Eye (tissue), 1 donor: ENCODE results near the gene AKT1.

Experiments used
- DNase-seq: peaks from one replicate; pipeline ENCODE4 v3.0.0-alpha.2; 2015

Gene AKT1

DNA sequence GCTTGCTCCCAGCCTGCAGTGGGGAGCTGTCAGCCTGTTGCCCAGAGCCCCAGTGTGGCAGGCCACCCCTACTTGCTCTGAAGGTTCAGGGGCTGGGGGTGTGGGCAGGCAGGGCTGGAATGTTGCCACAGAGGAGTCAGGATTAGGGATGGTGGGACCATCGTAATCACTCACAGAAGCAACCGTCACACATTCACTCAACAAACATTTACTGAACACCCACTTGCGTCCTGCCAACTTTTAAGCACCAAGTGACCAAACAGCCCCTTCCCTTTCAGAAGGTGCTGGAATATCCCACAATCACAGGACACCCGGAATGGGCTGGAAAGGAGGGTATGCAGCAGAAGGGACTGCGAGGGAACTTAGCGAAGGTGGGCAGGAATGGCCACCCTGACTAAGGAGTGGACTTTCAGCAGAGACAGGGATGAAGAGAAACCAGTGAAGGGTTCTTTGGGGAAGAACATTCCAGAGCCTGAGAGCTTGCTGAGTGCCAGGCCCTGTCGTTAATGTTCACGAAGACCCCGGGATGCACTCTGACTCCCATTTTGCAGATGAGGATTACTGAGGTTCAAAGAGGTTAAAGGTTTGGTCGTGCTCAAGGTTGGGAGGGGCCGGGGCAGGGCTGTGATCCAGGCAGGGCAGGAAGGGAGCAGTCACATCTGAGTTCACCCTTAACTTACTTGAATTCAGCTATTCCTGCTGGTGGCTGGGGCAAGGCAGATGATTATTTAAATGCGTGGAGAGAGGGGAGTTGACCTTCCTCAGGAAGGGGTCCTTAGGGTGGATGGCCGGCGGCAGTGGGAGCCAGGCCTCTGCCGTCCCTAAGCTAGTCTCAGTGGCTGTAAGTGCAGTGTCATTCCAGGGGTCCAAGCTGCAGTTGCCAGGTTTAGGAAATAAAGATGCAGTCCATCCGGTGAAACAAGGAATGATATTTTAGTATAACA, 3.0 kb upstream of the AKT1 start:
- no peak for DNase-seq

DNA sequence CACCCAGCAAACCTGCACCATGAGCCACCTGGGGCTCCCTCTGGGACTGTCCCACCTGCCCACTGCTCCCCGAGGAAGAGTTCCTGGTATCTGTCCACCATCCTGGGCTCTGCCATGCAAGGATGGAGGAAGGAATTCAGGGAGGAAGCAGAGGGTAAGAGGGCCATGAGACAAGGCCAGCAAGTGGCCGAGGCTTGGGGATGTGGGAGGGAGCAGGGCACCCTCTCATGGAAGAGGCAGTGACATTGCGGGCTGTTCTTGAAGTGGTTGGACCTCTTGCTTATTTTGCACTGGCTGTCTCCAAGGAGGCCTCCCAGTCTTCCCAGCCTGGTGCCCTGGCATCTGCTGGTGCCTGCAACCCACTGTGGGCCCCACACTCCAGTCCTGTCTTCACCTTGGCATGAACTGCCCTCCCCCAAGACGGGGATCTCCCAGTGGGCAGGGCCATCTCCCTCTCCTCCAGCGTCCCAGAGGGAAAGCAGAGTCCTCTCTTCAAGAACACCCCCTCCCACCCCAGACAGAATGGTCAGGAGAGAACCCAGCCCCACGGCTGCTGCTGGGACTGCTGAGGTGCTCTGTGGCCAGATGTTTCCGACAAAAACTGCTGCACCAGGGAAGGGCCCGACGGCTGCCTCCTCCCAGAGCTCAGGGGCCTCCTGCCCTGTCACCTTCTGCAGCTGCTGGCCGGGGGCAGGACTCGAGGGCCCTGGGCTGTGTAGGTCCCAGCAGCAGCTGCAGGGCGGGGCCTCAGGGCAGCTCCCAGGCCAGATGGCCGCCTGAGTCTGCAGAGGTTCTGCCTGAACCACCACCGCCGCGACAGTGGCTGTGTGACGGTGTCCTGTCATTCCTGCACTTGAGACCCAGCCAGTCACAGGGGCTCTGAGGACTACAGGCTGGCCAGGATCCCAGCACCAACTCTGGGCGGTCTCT, 1.8 kb upstream of the AKT1 start:
- peak; percentile 46 for DNase-seq

DNA sequence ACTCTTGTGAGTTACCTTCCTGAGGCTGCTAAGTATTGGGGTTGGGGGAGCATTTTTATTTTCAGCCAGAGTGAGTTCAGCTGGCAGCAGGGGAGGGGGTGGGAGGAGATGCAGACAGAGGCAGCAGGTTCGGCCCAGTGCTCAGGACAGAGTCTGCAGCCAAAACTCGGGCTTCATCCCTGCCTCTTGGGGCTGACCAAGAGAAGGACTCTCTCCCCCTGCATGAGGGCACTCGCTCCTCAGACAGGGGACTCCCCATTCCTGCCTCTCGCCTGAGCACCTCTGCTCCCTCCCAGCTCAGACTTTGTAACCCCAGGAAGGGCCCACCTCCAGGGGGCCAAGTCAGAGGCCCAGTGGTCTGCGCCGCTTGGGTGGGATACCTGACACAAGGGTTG, 1.1 kb upstream of the AKT1 start:
- no peak for DNase-seq

DNA sequence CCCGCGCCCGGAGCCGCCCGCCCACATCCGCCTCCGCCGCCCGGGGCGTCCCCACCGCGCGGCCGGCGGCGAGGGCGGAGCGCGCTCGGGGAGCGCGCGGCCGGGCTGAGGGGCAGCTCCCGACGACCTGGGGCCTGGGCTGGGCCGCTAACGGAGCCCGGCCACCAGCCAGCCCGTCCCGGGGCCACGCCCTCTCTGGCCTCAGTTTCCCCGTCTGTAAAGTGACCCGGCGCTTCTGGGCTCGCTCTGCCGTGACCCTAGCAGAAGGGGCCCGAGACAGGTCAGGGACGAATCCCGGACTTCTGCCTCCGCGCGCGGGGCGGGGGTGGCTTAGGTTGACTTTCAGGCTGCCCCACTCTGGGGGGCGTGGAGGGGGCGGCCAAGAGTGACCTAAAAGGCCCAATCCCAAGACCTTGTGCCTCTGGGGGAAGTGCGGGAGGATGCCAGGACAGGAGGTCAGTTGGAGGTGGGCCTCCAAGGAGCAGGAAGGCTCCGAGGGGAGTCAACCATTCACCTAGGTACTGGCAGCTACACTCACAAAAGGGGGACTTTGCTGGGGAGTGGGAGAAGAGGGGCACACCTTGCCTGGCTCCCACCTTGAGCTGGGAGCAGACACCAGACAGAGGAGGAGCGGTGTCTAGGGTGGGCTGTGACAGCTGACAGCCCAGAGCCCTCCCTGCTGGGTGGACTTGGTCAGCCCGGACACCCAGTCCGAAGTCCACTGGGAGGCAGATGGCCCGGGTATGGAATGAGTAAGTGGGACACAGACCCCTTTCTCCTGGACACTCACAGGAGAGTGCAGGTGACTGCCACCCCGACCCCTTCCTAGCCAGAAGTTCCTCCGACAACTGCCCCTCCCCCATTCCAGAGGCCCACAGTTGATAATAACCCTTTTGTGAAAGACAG, 486 bp upstream of the AKT1 start:
- peak; percentile 67 for DNase-seq

- DNase-seq, result peak; percentile 57
Measured at GRCh38 chr14:104794631-104794992, 936 bp downstream of the AKT1 start.

- DNase-seq, result peak; percentile 72
Measured at GRCh38 chr14:104794099-104794498, 1.4 kb downstream of the AKT1 start.

GRCh38 chr14:104793703-104793959, 1.9 kb downstream of the AKT1 start:
- no peak for DNase-seq

DNA sequence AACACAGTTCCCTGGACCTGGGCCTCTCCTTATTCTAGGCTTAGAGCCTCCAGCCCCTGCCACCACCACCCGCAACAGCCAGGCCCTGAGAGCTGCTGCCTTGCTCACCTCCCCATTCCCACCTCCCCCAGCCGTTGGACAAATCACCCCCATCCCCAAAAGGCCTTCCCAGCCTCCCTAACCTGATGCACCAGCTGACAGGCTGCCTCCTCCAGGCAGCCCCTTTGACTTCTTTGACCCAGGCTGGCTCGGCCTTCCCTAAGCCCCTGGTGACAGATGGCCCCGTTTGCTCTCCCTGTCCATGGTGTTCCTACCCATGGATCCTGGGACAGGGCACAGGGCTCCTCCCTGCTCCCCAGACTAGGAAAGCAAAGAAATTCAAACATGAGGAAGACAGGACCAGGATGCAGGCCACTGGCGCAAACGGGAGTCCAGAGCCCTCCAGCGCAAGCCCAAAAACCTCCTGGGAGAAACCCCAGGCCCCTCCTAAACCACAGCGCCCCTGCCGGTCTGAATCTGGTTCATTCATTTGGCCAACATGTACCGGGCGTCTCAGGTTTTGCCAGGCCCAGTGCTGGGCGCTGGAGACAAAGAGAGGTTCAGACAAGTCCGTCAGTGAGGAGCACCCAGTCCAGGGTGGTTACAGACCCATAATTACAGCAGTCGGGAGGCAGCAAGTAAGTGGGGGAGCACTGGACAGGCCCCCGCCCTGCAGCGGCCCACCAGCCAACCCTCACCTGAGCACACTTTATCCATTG, 2.4 kb downstream of the AKT1 start:
- no peak for DNase-seq

- DNase-seq, result no peak
Measured at GRCh38 chr14:104792101-104792884, 3.3 kb downstream of the AKT1 start.

GRCh38 chr14:104791425-104791824, 4.1 kb downstream of the AKT1 start:
- DNase-seq, result no peak

- no peak for DNase-seq
Measured at GRCh38 chr14:104789752-104790743, 5.5 kb downstream of the AKT1 start.

DNA sequence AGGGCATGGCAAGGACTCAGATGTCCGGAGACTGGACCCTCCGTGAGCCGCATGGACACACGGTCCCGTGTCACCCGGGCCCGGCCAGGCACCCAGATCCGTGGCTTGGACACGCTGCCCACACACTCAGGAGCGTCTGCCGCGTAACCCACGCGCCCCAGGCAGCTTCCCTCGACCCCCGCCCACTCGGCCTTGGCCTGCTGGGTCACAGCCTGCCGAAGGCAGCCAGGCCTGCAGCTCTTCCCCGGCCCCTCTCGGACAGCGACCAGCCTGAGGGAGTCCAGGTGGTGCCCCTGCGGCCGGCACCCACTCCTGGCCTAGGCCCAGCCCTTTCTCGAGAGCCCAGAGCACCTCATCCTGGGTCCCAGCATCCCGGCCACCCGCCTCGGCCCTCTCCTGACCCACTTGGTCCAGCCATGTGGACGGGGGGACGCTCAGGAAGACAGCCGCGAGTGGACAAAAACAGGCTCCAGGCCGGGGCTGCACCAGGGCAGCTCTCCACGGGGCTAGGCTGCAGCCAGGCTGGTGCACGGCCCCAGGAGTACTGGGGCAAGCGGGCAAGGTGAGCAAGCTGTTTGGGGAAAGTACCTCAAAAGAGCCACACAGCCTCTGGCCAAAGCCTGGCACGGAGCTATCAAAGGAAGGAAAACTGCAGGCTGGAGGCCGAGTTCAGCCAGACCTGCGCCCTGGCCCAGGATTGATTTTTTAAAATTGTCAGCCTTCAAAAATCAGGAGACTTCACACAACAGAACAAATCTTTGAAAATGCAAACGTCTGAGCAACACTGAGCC, 6.5 kb downstream of the AKT1 start:
- no peak for DNase-seq

GRCh38 chr14:104788161-104788818, 7.3 kb downstream of the AKT1 start:
- peak; percentile 78 for DNase-seq

- no peak for DNase-seq
Measured at GRCh38 chr14:104787736-104788135, 7.8 kb downstream of the AKT1 start.

GRCh38 chr14:104786726-104787675, 8.5 kb downstream of the AKT1 start:
- no peak for DNase-seq

DNA sequence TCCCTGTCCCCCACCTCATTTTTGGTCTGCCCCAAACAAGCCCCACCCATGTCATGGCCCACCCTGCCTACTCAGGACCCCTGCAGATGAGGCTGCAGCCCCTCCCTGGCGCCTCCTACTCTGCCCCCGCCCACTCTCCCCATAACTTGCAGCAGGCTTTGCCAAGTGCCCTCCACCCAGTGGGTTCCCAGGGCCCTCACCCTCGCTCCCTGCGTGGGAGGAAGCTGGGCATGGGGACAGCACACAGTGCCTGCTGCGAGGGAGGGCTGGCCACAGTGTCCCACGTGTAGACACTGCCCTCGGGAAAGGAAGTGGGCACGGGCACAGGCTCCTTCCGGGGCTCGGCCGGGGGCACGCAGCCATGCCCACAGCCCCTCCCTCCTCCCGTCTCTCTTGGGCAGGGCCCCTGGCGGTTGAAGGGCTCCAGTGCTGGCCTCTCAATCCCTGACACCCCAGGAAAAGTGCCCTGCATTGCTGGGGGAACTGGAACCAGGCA, 9.4 kb downstream of the AKT1 start:
- no peak for DNase-seq

DNA sequence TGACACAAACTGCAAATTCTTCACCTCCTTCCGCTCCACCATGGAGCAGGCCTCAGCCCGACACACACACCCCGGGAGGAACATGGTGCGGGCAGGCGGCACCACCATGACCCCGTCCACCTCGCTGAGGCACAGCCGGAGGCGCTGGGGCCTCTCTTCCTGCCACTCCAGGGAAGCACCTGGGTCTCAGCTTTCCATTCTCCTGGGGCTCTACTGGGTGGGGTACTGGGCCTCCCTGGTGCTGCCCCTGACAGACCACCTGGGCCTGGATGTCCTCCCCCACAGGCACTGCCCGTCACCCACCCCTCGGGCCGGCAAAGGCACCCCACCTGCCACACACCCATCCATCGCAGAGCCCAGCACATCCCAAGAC, 9.9 kb downstream of the AKT1 start:
- no peak for DNase-seq
